SK-N-SH (cell line): Measurements from ENCODE around the gene CELSR2. TPM values are rescaled to one million over a fixed set of nuclear protein-coding genes. Genes with fewer than 3 reads are reported as not detected.

Experiments used
- CTCF ChIA-PET: fragments of 300-600, 350-600 bp; formaldehyde crosslinking; extraction: SDS; loops from one replicate; lab custom pipeline; 2021; lab: Yijun Ruan, JAX
- POLR2A ChIA-PET: fragments of 350-600 bp; sonication (Branson Sonifier 250); formaldehyde crosslinking; extraction: SDS; loops from one replicate; lab custom pipeline; 2020; ENCODE audit warnings: antibody characterized with exemption, inconsistent platforms; lab: Yijun Ruan, JAX
- DNase-seq: peaks from one replicate; pipeline ENCODE4 v3.0.0; 2012
- H2AFZ ChIP-seq: fragments of 200-600 bp; sonication (generic); 2 replicates; pipeline ENCODE4 v1.8.1; 2016; ENCODE audit warnings: antibody characterized with exemption, mild to moderate bottlenecking, low read depth
- H3F3A ChIP-seq: fragments of 200-600 bp; sonication (generic); replicated peaks from 2 replicates; pipeline ENCODE3; 2016; ENCODE audit warnings: antibody characterized with exemption, mild to moderate bottlenecking; ENCODE audit not compliant: insufficient read depth
- H3K27ac ChIP-seq, 2 experiments: fragments of 200-500 bp in 1 of 2; fragments of 200-600 bp in 1 of 2; sonication (Bioruptor generic) in 1 of 2; sonication (generic), shearing (Covaris generic) in 1 of 2; 2 replicates each; pipeline versions ENCODE4 v1.5.1 to v1.6.1; 2014 to 2016; ENCODE audit warnings: low read depth in 2 of 2, inconsistent platforms in 1 of 2, low read length in 1 of 2, mild to moderate bottlenecking in 1 of 2, mixed read lengths in 1 of 2
- H3K27me3 ChIP-seq: fragments of 200-600 bp; sonication (generic), shearing (Covaris generic); 2 replicates; pipeline ENCODE4 v1.6.1; 2016; ENCODE audit warnings: mixed run types; ENCODE audit not compliant: insufficient read depth
- H3K36me3 ChIP-seq, 2 experiments: fragments of 200-500 bp in 1 of 2; fragments of 200-600 bp in 1 of 2; sonication (Bioruptor generic) in 1 of 2; sonication (generic) in 1 of 2; replicated peaks in 1 of 2; 2 replicates each; pipeline versions ENCODE3 to v1.5.1; 2014 to 2016; ENCODE audit warnings: low read length in 1 of 2, mild to moderate bottlenecking in 1 of 2; ENCODE audit not compliant: insufficient read depth in 2 of 2, control insufficient read depth in 1 of 2
- H3K4me1 ChIP-seq, 2 experiments: fragments of 200-500 bp in 1 of 2; fragments of 200-600 bp in 1 of 2; sonication (Bioruptor generic) in 1 of 2; sonication (generic), shearing (Covaris generic) in 1 of 2; 2 replicates each; pipeline versions ENCODE4 v1.5.1 to v1.6.1; 2014 to 2016; ENCODE audit warnings: low read depth in 1 of 2, low read length in 1 of 2, mixed run types in 1 of 2; ENCODE audit not compliant: insufficient read depth in 2 of 2, control insufficient read depth in 1 of 2
- H3K4me2 ChIP-seq: fragments of 200-600 bp; sonication (generic), shearing (Covaris generic); 2 replicates; pipeline ENCODE4 v1.6.1; 2017; ENCODE audit warnings: mixed run types
- H3K4me3 ChIP-seq, 2 experiments: fragments of 200-500 bp in 1 of 2; fragments of 200-600 bp in 1 of 2; sonication (Bioruptor generic) in 1 of 2; sonication (generic), shearing (Covaris generic) in 1 of 2; 2 replicates each; pipeline versions ENCODE4 v1.5.1 to v1.8.1; 2014 to 2016; ENCODE audit warnings: low read depth in 2 of 2, inconsistent platforms in 1 of 2, low read length in 1 of 2, mild to moderate bottlenecking in 1 of 2, mixed read lengths in 1 of 2, moderate library complexity in 1 of 2
- H3K79me2 ChIP-seq: fragments of 200-600 bp; sonication (generic); 2 replicates; pipeline ENCODE4 v1.8.1; 2017; ENCODE audit warnings: mild to moderate bottlenecking; ENCODE audit not compliant: insufficient read depth
- H3K9ac ChIP-seq: fragments of 200-600 bp; sonication (generic); 2 replicates; pipeline ENCODE4 v1.6.1; 2017; ENCODE audit warnings: mixed run types
- H3K9me2 ChIP-seq: fragments of 200-600 bp; sonication (generic); 2 replicates; pipeline ENCODE4 v1.6.1; 2017; ENCODE audit warnings: mixed run types
- H3K9me3 ChIP-seq: fragments of 200-600 bp; sonication (generic); 2 replicates; pipeline ENCODE4 v1.6.1; 2017; ENCODE audit warnings: mixed run types, mild to moderate bottlenecking, moderate library complexity
- H4K20me1 ChIP-seq: fragments of 200-600 bp; sonication (generic); 2 replicates; pipeline ENCODE4 v1.6.1; 2017; ENCODE audit warnings: mild to moderate bottlenecking, mixed run types; ENCODE audit not compliant: insufficient read depth
- CHD2 ChIP-seq: fragments of 150-350 bp; IDR thresholded peaks from 2 replicates; pipeline ENCODE4 v1.6.1; 2018; ENCODE audit warnings: low read length; ENCODE audit not compliant: partially characterized antibody
- EP300 ChIP-seq, 2 experiments: IDR thresholded peaks; 2 replicates each; pipeline versions ENCODE4 v1.4.0 to v1.6.1; 2012; ENCODE audit warnings: borderline replicate concordance in 1 of 2, low read depth in 1 of 2, low read length in 1 of 2
- EZH2phosphoT487 ChIP-seq: fragments of 200-600 bp; sonication (generic); IDR thresholded peaks from 2 replicates; pipeline ENCODE4 v1.6.1; 2017; ENCODE audit warnings: low read depth, mixed run types, mild to moderate bottlenecking, antibody characterized with exemption, moderate library complexity, borderline replicate concordance
- FOXM1 ChIP-seq: IDR thresholded peaks from 2 replicates; pipeline ENCODE4 v1.4.0; 2012; ENCODE audit warnings: low read depth, mild to moderate bottlenecking
- MAX ChIP-seq: IDR thresholded peaks from 2 replicates; pipeline ENCODE4 v1.4.0; 2012; ENCODE audit warnings: low read depth
- MXI1 ChIP-seq: IDR thresholded peaks from 2 replicates; pipeline ENCODE4 v1.6.1; 2012; ENCODE audit warnings: mild to moderate bottlenecking, low read depth, low read length, improper control_type of control experiment
- PBX3 ChIP-seq: IDR thresholded peaks from 2 replicates; pipeline ENCODE4; 2012
- POLR2AphosphoS5 ChIP-seq: IDR thresholded peaks from 2 replicates; pipeline ENCODE4 v1.6.1; 2012; ENCODE audit warnings: low read depth, low read length
- REST ChIP-seq: IDR thresholded peaks from 2 replicates; pipeline ENCODE4 v1.6.1; 2012; ENCODE audit warnings: mild to moderate bottlenecking, low read depth, low read length, moderate library complexity
- RFX5 ChIP-seq: IDR thresholded peaks from 2 replicates; pipeline ENCODE4 v1.6.1; 2012; ENCODE audit warnings: mild to moderate bottlenecking, improper control_type of control experiment, low read length
- SIN3A ChIP-seq: IDR thresholded peaks from 2 replicates; pipeline ENCODE4 v1.6.1; 2012; ENCODE audit warnings: low read depth, mild to moderate bottlenecking, low read length, moderate library complexity, borderline replicate concordance
- TCF12 ChIP-seq: IDR thresholded peaks from 2 replicates; pipeline ENCODE4 v1.4.0; 2012
- YY1 ChIP-seq: IDR thresholded peaks from 2 replicates; pipeline ENCODE4 v1.4.0; 2012; ENCODE audit warnings: low read depth, mild to moderate bottlenecking
- WGBS: methylation state at CpG from one replicate; pipeline ENCODE4 v1.1.6; 2017; ENCODE audit warnings: low lambda C conversion rate; 5-methylcytosine and 5-hydroxymethylcytosine counted together
- polyA plus RNA-seq, 3 experiments: library from polyadenylated mRNA; depleted of rRNA; stranded (reverse); fragments of >200 nt; gene quantifications; 2 replicates each; pipeline ENCODE4 v1.2.3, GENCODE V29; 2012

The CELSR2 gene
- polyA plus RNA-seq, 1 of the 3 experiments (the other 2 are of a cell fraction), result 3.5 TPM

- Histone ChIP-seq H3K27me3 (no peaks in the 10 kb centered on the region), H3K9me2 (no peaks in the 10 kb centered on the region), H3K27ac (peak overlapping the region in 1 of 2 experiments; percentile 25; a peak in 1 of 4 replicates), H4K20me1 (no peaks in the 10 kb centered on the region), H3K36me3 (no peaks in the 10 kb centered on the region), H2AFZ (peak overlapping the region; percentile 86; the same call in 1 of the 2 replicates), H3K4me3 (peak overlapping the region; percentile 69 to 84), H3K79me2 (peaks cover 26% of the 10 kb centered on the region; the same call in 1 of the 2 replicates), H3K9me3 (no peaks in the 10 kb centered on the region), H3F3A (peaks cover 11% of the 10 kb centered on the region), H3K4me1 (peaks cover 0 to 25% of the 10 kb centered on the region in 2 experiments; a peak in 1 of 4 replicates), H3K9ac (peak overlapping the region; percentile 68), H3K4me2 (peak overlapping the region; percentile 82)
- ChIA-PET CTCF (interaction anchor here (1.2 to 8.7 kb wide), 7 partner anchors 18 to 358 kb away, joined by 3 to 252 read pairs (median 6); partner anchors contain the start of genes CELSR2 and SORT1), POLR2A (interaction anchor here (1.1 to 1.4 kb wide), 3 partner anchors 118 to 267 kb away, joined by 3 to 9 read pairs (median 6); partner anchors contain the start of gene GNAI3)
- TF ChIP-seq YY1, result no peak
- no peak for TF ChIP-seq EP300 (IDR thresholded peaks at IDR 0.05; ENCODE audit: borderline replicate concordance in 1 of 2, low read depth in 1 of 2, low read length in 1 of 2)
- no peak for TF ChIP-seq FOXM1
- TF ChIP-seq CHD2, result no peak
- TF ChIP-seq PBX3, result no peak
- DNase-seq, result no peak
- WGBS, result 71% methylated on average over 15 of the region's 28 CpGs
Measured at GRCh38 chr1:109281680-109282496, 32.5 kb downstream of the CELSR2 start.

- no peaks in the 10 kb centered on the region for H3K9me2 ChIP-seq
- peaks cover 0 to 22% of the 10 kb centered on the region in 2 experiments; a peak in 1 of 4 replicates for H3K4me1 ChIP-seq
- peaks cover 26% of the 10 kb centered on the region; the same call in 1 of the 2 replicates for H3K79me2 ChIP-seq
- peak overlapping the region; percentile 45 to 73; a peak in 3 of 4 replicates for H3K27ac ChIP-seq
- peak overlapping the region; percentile 82 for H3K4me2 ChIP-seq
- H3K4me3 ChIP-seq, result peak overlapping the region; percentile 69 to 84
- no peaks in the 10 kb centered on the region for H4K20me1 ChIP-seq
- no peaks in the 10 kb centered on the region for H3K36me3 ChIP-seq
- ChIA-PET POLR2A (interaction anchor here (0.6 to 1.5 kb wide), 8 partner anchors 29 to 266 kb away, joined by 3 to 9 read pairs (median 5); partner anchors contain the start of genes CELSR2, GNAI3 and SORT1), CTCF (interaction anchor here (1.1 to 8.7 kb wide), 6 partner anchors 19 to 250 kb away, joined by 3 to 252 read pairs (median 6); partner anchors contain the start of genes CELSR2 and SORT1)
- no peaks in the 10 kb centered on the region for H3K9me3 ChIP-seq
- TF ChIP-seq MXI1 (no peak), REST (no peak), EZH2phosphoT487 (no peak), YY1 (no peak), CHD2 (no peak), MAX (no peak), TCF12 (no peak), RFX5 (no peak), SIN3A (no peak), POLR2AphosphoS5 (no peak)
- peak overlapping the region; percentile 86 for H2AFZ ChIP-seq
- DNase-seq, result no peak
- H3F3A ChIP-seq, result peaks cover 11% of the 10 kb centered on the region
- 1% methylated on average over 9 of the region's 10 CpGs for WGBS
- peak overlapping the region; percentile 68 for H3K9ac ChIP-seq
- H3K27me3 ChIP-seq, result no peaks in the 10 kb centered on the region
Measured at GRCh38 chr1:109282497-109282951, 33.2 kb downstream of the CELSR2 start.
